ENCODE measurements around the gene TACR1. TPM values are rescaled to one million over a fixed set of nuclear protein-coding genes. Genes with fewer than 3 reads are reported as not detected.

The TACR1 gene
- polyA plus RNA-seq, 1 of the 3 experiments (the other 2 are of a cell fraction) = under 0.01 TPM

DNA sequence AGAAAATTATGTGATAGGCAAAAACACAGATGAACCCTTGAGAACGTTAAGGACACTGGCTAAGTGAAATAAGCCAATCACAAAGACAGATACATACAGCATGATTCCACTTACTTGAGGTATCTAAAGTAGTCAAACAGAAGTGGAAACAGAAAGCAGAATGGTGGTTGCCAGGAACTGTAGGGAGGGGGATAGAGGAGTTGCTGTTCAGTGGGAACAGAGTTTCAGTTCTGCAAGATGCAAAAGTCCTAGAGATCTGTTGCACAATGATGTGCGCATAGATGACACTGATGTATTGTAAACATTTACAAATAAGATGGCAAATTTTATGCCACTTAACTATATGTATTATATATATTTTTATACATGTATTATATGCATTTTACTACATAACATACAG, 181.2 kb downstream of the TACR1 start:
- H3K27ac ChIP-seq (ENCODE audit: low read depth in 2 of 2, low read length in 1 of 2) = no peak overlapping the region
- POLR2A ChIA-PET = no interaction called here
- WGBS (ENCODE audit: low lambda C conversion rate) = 54% methylated on average over 2 of the region's 2 CpGs
- TF ChIP-seq IRF3 (IDR thresholded peaks at IDR 0.05; ENCODE audit: low read depth, low read length) (no peak), POLR2AphosphoS5 (IDR thresholded peaks at IDR 0.05; ENCODE audit: low read depth, low read length) (no peak), SIN3A (IDR thresholded peaks at IDR 0.05; ENCODE audit: borderline replicate concordance, low read depth, low read length) (no peak), EP300 (IDR thresholded peaks at IDR 0.05; ENCODE audit: borderline replicate concordance in 1 of 2, low read depth in 1 of 2, low read length in 1 of 2) (no peak), FOSL2 (IDR thresholded peaks at IDR 0.05; ENCODE audit: borderline replicate concordance, low read depth) (no peak), GABPA (IDR thresholded peaks at IDR 0.05; ENCODE audit: low read depth) (no peak), PBX3 (IDR thresholded peaks at IDR 0.05) (no peak), FOXM1 (IDR thresholded peaks at IDR 0.05; ENCODE audit: low read depth) (no peak), EZH2phosphoT487 (IDR thresholded peaks at IDR 0.05; ENCODE audit: borderline replicate concordance, low read depth) (no peak), TEAD4 (IDR thresholded peaks at IDR 0.05; ENCODE audit: borderline replicate concordance, insufficient read depth) (no peak), RXRA (IDR thresholded peaks at IDR 0.05; ENCODE audit: borderline replicate concordance, low read depth) (no peak), MXI1 (IDR thresholded peaks at IDR 0.05; ENCODE audit: low read depth, low read length) (no peak), SMC3 (IDR thresholded peaks at IDR 0.05; ENCODE audit: low read depth, low read length) (no peak), TAF1 (IDR thresholded peaks at IDR 0.05; ENCODE audit: borderline replicate concordance, low read depth, low read length) (no peak)
- TF ChIP-seq, protein P1, sequence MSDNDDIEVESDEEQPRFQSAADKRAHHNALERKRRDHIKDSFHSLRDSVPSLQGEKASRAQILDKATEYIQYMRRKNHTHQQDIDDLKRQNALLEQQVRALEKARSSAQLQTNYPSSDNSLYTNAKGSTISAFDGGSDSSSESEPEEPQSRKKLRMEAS (IDR thresholded peaks at IDR 0.05; ENCODE audit: low read depth) = no peak
- TF ChIP-seq, protein P2, sequence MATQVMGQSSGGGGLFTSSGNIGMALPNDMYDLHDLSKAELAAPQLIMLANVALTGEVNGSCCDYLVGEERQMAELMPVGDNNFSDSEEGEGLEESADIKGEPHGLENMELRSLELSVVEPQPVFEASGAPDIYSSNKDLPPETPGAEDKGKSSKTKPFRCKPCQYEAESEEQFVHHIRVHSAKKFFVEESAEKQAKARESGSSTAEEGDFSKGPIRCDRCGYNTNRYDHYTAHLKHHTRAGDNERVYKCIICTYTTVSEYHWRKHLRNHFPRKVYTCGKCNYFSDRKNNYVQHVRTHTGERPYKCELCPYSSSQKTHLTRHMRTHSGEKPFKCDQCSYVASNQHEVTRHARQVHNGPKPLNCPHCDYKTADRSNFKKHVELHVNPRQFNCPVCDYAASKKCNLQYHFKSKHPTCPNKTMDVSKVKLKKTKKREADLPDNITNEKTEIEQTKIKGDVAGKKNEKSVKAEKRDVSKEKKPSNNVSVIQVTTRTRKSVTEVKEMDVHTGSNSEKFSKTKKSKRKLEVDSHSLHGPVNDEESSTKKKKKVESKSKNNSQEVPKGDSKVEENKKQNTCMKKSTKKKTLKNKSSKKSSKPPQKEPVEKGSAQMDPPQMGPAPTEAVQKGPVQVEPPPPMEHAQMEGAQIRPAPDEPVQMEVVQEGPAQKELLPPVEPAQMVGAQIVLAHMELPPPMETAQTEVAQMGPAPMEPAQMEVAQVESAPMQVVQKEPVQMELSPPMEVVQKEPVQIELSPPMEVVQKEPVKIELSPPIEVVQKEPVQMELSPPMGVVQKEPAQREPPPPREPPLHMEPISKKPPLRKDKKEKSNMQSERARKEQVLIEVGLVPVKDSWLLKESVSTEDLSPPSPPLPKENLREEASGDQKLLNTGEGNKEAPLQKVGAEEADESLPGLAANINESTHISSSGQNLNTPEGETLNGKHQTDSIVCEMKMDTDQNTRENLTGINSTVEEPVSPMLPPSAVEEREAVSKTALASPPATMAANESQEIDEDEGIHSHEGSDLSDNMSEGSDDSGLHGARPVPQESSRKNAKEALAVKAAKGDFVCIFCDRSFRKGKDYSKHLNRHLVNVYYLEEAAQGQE (IDR thresholded peaks at IDR 0.05; ENCODE audit: low read depth, low read length) = no peak
- TF ChIP-seq, protein P3, sequence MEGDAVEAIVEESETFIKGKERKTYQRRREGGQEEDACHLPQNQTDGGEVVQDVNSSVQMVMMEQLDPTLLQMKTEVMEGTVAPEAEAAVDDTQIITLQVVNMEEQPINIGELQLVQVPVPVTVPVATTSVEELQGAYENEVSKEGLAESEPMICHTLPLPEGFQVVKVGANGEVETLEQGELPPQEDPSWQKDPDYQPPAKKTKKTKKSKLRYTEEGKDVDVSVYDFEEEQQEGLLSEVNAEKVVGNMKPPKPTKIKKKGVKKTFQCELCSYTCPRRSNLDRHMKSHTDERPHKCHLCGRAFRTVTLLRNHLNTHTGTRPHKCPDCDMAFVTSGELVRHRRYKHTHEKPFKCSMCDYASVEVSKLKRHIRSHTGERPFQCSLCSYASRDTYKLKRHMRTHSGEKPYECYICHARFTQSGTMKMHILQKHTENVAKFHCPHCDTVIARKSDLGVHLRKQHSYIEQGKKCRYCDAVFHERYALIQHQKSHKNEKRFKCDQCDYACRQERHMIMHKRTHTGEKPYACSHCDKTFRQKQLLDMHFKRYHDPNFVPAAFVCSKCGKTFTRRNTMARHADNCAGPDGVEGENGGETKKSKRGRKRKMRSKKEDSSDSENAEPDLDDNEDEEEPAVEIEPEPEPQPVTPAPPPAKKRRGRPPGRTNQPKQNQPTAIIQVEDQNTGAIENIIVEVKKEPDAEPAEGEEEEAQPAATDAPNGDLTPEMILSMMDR (IDR thresholded peaks at IDR 0.05) = no peak
- TF ChIP-seq, protein P4, sequence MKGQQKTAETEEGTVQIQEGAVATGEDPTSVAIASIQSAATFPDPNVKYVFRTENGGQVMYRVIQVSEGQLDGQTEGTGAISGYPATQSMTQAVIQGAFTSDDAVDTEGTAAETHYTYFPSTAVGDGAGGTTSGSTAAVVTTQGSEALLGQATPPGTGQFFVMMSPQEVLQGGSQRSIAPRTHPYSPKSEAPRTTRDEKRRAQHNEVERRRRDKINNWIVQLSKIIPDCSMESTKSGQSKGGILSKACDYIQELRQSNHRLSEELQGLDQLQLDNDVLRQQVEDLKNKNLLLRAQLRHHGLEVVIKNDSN (IDR thresholded peaks at IDR 0.05; ENCODE audit: borderline replicate concordance, low read depth) = no peak
- H3K36me3 ChIP-seq (replicated peaks in 1 of 2; ENCODE audit: control insufficient read depth in 1 of 2, insufficient read depth in 2 of 2, low read length in 1 of 2) = no peaks in the 10 kb centered on the region
- no peaks in the 10 kb centered on the region for H3K9me2 ChIP-seq
- H3K27me3 ChIP-seq (ENCODE audit: insufficient read depth) = no peaks in the 10 kb centered on the region
- H2AFZ ChIP-seq (ENCODE audit: low read depth) = no peak overlapping the region
- no peak overlapping the region for H3K9ac ChIP-seq
- H3K79me2 ChIP-seq (ENCODE audit: insufficient read depth) = no peaks in the 10 kb centered on the region
- H3K4me3 ChIP-seq (ENCODE audit: low read depth in 2 of 2, low read length in 1 of 2) = no peak overlapping the region
- H3F3A ChIP-seq (replicated peaks; ENCODE audit: insufficient read depth) = no peaks in the 10 kb centered on the region
- no peaks in the 10 kb centered on the region for H3K4me1 ChIP-seq (ENCODE audit: control insufficient read depth in 1 of 2, insufficient read depth in 2 of 2, low read depth in 1 of 2, low read length in 1 of 2)
- no peak overlapping the region for H3K4me2 ChIP-seq
- CTCF ChIA-PET = no interaction called here
- H3K9me3 ChIP-seq = no peaks in the 10 kb centered on the region
- H4K20me1 ChIP-seq (ENCODE audit: insufficient read depth) = no peaks in the 10 kb centered on the region
- no peak for DNase-seq
